ENCODE data around the gene TAP1.

Gene TAP1

DNA sequence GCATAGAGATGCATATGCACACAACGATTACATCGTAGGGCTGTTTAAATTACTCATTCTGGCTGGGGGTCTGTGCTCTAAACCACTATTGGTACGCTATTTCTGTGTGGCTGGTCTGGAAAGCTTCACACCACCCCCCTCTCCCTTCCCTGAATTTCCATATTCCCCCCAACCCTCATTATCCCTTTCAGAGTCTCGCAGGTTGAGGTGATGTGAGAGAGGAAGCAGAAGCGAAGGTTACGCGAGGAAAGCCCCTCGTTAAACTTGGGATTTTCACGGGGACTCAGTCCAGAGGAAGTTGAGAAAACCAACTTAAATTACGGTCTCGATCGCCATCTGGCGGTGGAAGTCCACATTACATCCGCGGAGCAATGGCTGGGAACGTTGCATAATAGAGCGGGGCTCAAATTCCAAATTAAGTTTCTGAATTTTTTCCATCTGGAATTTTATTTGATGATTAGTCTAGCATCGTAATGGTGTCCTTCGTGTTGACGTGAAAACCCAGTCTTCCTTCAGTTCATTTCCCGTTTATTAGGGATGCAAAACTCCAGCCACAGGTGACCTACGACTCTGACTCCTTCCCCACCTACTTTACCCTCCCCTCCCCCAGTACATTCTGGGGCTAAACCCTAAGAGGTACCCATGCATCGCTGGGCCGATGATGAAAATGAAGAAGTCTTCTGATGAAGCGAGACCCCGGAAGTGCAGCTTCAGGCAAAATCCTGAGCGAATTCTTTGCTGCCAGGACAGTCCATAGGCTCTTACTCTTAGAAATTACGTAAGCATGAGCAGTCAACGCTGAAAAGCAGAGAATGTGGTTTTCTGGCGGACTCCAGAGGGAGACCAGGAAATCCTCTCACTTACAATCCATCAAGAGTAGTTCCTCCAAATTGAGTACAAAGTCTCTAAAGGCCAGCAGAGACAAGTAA is 56.4 kb downstream of the TAP1 start:
- DNase-seq = peak; percentile 66
